ENCODE results near the gene SAP30L.

- no peak for TF ChIP-seq CTCF (conservative IDR thresholded peaks at IDR 0.05; ENCODE audit: low read depth, low read length)
- TF ChIP-seq POLR2A (IDR thresholded peaks at IDR 0.05; ENCODE audit: low read depth, low read length): no peak
- no peak for TF ChIP-seq CEBPB (IDR thresholded peaks at IDR 0.05; ENCODE audit: low read depth, low read length)
- no peak for TF ChIP-seq MXI1 (IDR thresholded peaks at IDR 0.05; ENCODE audit: borderline replicate concordance, low read depth, low read length)
- no peak for TF ChIP-seq CHD1 (IDR thresholded peaks at IDR 0.05; ENCODE audit: low read depth, low read length)
- no peak for TF ChIP-seq BHLHE40 (IDR thresholded peaks at IDR 0.05; ENCODE audit: low read depth, low read length)
- no peak for TF ChIP-seq USF2 (IDR thresholded peaks at IDR 0.05; ENCODE audit: low read depth, low read length)
These were observed 37.0 kb downstream of the SAP30L start for GRCh38 chr5:154482528-154483449.

All from IMR-90 (cell line).